KOPT-K1 (cell line): Measurements from ENCODE around the gene TUBB4A.

ENCODE experiments used
- H3K27ac ChIP-seq: fragments of 200-600 bp; sonication (generic); 2 replicates; pipeline ENCODE4 v1.5.1; 2016; ENCODE audit warnings: antibody characterized with exemption, mild to moderate bottlenecking, low read depth, low read length; ENCODE audit not compliant: poor library complexity, severe bottlenecking
- H3K36me3 ChIP-seq: fragments of 200-600 bp; sonication (generic); 2 replicates; pipeline ENCODE4 v1.5.1; 2017; ENCODE audit warnings: antibody characterized with exemption, mild to moderate bottlenecking, low read length, moderate library complexity; ENCODE audit not compliant: insufficient read depth
- H3K9me3 ChIP-seq: fragments of 200-600 bp; sonication (generic); 2 replicates; pipeline ENCODE4 v1.5.1; 2017; ENCODE audit warnings: antibody characterized with exemption, low read length, mild to moderate bottlenecking; ENCODE audit not compliant: insufficient read depth, poor library complexity, severe bottlenecking

The TUBB4A gene

DNA sequence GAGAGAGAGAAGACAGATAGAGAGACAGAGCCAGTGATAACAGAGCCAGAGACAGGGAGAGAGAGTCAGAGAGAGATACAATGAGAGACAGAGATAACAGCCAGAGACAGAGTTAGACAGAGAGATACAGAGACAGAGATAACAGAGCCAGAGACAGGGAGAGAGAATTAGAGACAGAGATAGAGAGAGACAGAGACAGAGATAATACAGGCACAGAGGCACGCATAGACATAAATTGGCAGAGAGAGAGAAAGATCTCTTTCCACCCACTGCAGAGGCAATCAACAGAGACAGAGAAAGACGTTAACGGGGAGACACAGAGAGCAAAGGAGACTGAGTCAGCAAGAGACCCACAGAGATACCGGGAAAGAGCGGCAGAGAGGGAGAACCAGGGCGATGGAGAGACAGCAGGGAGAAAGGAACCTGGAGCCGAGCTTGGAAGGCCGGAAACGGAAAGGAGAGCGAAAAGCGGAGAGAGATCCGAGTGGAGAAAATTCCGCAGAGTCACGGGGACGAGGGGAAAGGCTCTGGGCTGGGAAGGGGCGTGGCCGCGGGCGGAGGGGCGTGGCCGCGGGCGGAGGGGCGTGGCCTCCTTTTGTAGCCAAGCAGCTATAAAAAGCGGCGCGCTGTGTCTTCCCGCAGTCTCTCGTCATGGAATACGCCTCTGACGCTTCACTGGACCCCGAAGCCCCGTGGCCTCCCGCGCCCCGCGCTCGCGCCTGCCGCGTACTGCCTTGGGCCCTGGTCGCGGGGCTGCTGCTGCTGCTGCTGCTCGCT lies 28.5 kb upstream of the TUBB4A start, which contains the start of gene TNFSF9:
TNFSF9 (plus strand) TSS at position 641 of the 777 bp plus-strand sequence; CDS start at position 652, 11 bp downstream.
- no peaks in the 10 kb centered on the region for H3K36me3 ChIP-seq

GRCh38 chr19:6529937-6530385 lies 27.9 kb upstream of the TUBB4A start:
- H3K36me3 ChIP-seq, result no peaks in the 10 kb centered on the region
- no peaks in the 10 kb centered on the region for H3K9me3 ChIP-seq
- no peak overlapping the region for H3K27ac ChIP-seq

More for the DNA sequence above, 28.5 kb upstream of the TUBB4A start, which contains the start of gene TNFSF9:
- Histone ChIP-seq H3K27ac (peak within 1 kb of the TSS; percentile 32), H3K9me3 (no peaks in the 10 kb centered on the region)

GRCh38 chr19:6529351-6529750 lies 27.2 kb upstream of the TUBB4A start:
- no peaks in the 10 kb centered on the region for H3K9me3 ChIP-seq
- no peaks in the 10 kb centered on the region for H3K36me3 ChIP-seq
- no peak overlapping the region for H3K27ac ChIP-seq

GRCh38 chr19:6528544-6529121 lies 26.5 kb upstream of the TUBB4A start:
- H3K27ac ChIP-seq, result no peak overlapping the region
- H3K36me3 ChIP-seq, result no peaks in the 10 kb centered on the region
- H3K9me3 ChIP-seq, result no peaks in the 10 kb centered on the region

DNA sequence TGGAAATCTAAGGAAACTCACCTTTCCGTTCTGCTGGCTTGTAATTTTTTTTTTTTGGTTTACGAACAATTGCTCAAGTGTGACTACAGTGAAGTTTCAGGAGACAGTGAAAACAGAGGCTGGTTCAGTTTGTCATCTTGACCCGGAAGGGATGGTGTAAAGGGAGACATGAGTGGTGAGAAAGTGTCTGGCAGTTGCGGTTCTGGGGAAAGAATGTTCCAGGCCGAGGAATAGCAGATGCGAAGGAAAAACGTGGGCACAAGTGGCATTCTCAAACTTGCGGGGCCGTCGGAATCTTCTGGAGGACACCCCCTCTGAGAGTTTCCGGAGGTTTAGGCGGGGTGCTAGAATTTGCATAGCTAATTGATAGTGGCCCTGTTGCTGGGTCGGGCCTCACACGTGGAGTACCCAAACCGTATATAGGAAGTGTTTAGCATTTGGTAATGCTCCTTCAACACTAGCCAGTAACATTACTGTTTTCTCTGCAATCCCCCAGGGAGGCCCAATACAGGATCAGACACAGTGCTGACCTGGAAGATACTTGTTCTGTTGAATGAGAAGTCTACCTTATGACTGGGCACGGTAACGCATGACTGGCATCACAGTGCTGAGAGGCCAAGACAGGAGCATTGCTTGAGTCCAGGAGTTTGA lies 25.9 kb upstream of the TUBB4A start:
- Histone ChIP-seq H3K9me3 (no peaks in the 10 kb centered on the region), H3K36me3 (no peaks in the 10 kb centered on the region), H3K27ac (no peak overlapping the region)

DNA sequence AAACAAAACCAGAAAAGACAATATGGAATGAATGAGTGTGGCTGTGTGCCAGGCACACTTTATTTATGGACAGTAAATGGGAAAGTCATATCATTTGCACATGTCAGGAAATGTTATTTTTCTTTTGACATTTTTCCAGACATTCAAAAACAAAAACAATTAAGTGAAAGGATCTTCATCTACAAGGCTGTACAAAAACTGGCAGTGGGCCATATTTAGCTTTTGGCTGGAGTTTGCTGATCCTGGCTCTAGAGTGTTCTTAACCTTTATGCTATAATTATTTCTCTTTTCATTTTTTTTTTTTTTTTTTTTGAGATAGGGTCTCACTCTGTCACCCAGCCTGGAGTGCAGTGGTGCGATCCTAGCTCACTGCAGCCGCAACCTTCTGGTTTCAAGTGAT lies 22.2 kb upstream of the TUBB4A start:
- H3K36me3 ChIP-seq, result no peaks in the 10 kb centered on the region
- no peaks in the 10 kb centered on the region for H3K9me3 ChIP-seq
- H3K27ac ChIP-seq, result no peak overlapping the region

DNA sequence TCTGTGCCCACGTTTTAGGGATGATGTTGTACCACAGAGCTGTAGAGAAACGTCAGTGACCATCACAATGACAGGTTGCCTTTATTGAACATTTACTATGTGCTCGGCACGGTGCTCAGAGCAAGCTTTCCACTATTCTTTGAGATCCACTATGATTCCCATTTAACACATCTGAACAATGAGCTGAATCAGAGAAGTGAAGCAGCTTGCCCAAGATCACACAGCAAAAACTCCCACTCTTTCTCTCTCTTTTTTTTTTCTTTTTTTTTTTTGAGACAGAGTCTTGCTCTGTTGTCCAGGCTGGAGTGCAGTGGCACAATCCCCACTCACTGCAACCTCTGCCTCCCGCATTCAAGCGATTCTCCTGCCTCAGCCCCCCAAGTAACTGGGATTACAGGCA lies 20.6 kb upstream of the TUBB4A start:
- peak overlapping the region; percentile 11 for H3K27ac ChIP-seq
- no peaks in the 10 kb centered on the region for H3K9me3 ChIP-seq
- H3K36me3 ChIP-seq, result no peaks in the 10 kb centered on the region

- peak overlapping the region; percentile 11 for H3K27ac ChIP-seq
- no peaks in the 10 kb centered on the region for H3K36me3 ChIP-seq
These were observed 19.9 kb upstream of the TUBB4A start for GRCh38 chr19:6521718-6522646.

GRCh38 chr19:6519289-6519688 lies 17.2 kb upstream of the TUBB4A start:
- Histone ChIP-seq H3K9me3 (no peaks in the 10 kb centered on the region), H3K27ac (no peak overlapping the region), H3K36me3 (no peaks in the 10 kb centered on the region)

More at GRCh38 chr19:6521718-6522646, 19.9 kb upstream of the TUBB4A start:
- no peaks in the 10 kb centered on the region for H3K9me3 ChIP-seq

DNA sequence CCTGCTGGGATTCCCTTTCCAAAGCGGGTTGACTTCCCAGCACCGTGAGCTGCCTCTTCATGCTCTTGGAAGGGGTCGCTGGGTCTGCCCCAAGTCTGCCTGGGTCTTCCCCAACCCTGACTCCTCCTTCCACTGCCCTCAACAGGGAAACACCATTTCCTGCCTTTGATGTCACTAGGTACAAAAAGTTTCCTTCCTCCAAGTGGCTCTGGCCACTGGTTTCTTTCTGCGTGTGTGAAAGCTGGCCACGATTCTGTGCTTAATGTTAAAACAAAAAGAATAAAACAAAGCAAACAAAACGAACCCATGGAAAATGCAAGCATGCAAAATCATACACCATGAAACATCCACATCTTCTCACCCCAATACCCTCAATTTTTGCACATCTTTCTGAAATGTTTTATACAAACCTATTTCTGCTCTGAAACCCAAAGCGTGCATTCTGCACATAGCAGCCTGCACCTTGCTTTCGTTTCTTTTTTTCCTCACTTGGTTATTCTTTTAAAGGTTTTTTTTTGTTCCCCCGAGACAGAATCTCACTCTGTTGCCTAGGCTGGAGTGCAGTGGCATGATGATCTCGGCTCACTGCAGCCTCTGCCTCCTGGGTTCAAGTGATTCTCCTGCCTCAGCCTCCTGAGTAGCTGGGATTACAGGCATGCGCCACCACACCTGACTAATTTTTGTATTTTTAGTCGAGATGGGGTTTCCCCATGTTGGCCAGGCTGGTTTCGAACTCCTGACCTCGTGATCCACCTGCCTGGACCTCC lies 16.2 kb upstream of the TUBB4A start:
- H3K36me3 ChIP-seq, result no peaks in the 10 kb centered on the region
- H3K27ac ChIP-seq, result peak overlapping the region; percentile 6
- H3K9me3 ChIP-seq, result no peaks in the 10 kb centered on the region

DNA sequence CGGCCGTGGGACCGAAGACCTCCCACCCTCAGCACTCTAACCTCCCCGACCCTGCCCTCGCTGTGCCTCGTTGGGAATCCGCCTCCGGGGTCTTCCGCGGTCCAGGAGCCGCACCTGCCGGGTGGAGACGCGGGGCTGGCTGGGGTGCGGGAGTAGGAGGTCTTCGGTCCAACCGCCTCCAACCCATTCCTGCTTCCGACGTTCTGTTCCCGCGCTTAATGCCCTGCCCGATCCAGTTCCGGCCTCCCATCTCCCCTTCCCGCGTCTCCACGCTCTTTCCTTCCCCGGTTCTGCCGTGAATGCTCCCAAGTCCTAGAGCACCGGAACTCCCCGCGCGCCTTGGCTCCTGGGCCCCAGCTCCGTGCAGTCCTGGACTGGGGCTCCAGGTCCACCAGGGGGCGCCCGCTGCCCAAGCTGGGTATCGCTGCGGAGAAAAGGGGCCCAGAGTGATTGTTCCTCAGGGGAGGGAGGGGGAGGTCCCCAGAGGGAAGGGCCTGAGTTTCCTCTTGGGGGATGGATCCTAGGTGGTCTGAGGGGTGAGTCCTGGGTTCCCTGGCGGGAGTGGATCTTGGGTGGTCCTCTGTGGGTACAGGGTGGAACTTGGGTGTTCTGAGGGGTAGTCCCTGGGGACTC lies 14.7 kb upstream of the TUBB4A start:
- Histone ChIP-seq H3K27ac (peak overlapping the region; percentile 65), H3K36me3 (no peaks in the 10 kb centered on the region), H3K9me3 (no peaks in the 10 kb centered on the region)

DNA sequence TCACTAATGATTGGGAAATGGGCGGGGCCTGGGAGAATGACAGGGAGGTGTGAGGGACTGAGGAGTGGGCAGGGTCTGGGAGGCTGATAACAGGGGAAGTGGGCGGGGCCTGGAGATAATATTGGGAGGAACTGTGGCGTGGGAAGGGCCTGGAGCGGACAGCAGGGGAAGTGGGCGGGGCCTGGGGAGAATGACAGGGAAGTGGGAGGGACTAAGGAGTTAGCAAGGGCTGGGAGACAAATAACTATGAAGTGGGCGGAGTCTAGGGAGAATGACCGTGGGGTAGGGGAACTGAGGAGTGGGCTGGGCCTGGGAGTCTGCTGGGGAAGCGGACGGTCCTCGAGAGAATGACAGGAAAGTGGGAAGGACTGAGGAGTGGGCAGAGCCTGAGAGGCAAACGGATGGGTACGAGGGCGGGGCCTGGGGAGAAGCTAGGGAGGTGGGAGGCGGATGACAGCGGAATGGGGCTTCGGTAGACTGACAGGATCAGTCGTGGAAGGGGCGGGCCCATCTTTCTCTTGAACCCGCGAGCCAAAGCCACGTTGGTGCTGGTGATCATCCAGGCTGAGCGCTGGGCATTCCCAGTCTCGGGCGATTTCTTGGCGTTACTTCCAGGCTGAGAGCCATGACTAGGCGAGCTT lies 14.0 kb upstream of the TUBB4A start:
- H3K36me3 ChIP-seq, result no peaks in the 10 kb centered on the region
- no peaks in the 10 kb centered on the region for H3K9me3 ChIP-seq
- peak overlapping the region; percentile 65 for H3K27ac ChIP-seq

- H3K9me3 ChIP-seq, result no peaks in the 10 kb centered on the region
- no peak overlapping the region for H3K27ac ChIP-seq
- H3K36me3 ChIP-seq, result no peaks in the 10 kb centered on the region
These were observed 12.9 kb upstream of the TUBB4A start for GRCh38 chr19:6514926-6515544.
